SK-N-SH treated with all-trans-retinoic acid at 6 μM for 48 hours (cell line): Measurements from ENCODE around the gene SLC27A5.
A peak's percentile ranks its signal among the peaks of the same experiment; 100 is the strongest.

Experiments
- ATAC-seq: fragments of 200-7000 bp; cut with Tn5 transposase; 3 replicates; pipeline ENCODE4 v1.9.1; 2020; ENCODE audit warnings: mild to moderate bottlenecking, moderate library complexity
- ARNTL ChIP-seq: fragments of 450-650 bp; formaldehyde crosslinking; IDR thresholded peaks from 2 replicates; pipeline ENCODE4 v1.5.0; 2020; ENCODE audit warnings: low read depth, mild to moderate bottlenecking, moderate library complexity, borderline replicate concordance
- BACH2 ChIP-seq: fragments of 250-450 bp; sonication (Bioruptor Pico); IDR thresholded peaks from 2 replicates; pipeline ENCODE4 v1.9.0; 2021; ENCODE audit warnings: mild to moderate bottlenecking, borderline replicate concordance
- CSDC2 ChIP-seq: fragments of 250-450 bp; sonication (Bioruptor Pico); IDR thresholded peaks from 2 replicates; pipeline ENCODE4 v1.5.0; 2020; ENCODE audit warnings: mild to moderate bottlenecking, moderate library complexity
- ESRRG ChIP-seq: fragments of 250-450 bp; sonication (Bioruptor Pico); IDR thresholded peaks from 2 replicates; pipeline ENCODE4 v1.6.1; 2021; ENCODE audit warnings: mild to moderate bottlenecking
- GLIS3 ChIP-seq: fragments of 250-450 bp; sonication (Bioruptor Pico); IDR thresholded peaks from 2 replicates; pipeline ENCODE4 v1.5.0; 2020; ENCODE audit warnings: mild to moderate bottlenecking, moderate library complexity
- ISL1 ChIP-seq: fragments of 250-450 bp; sonication (Bioruptor Pico); IDR thresholded peaks from 2 replicates; pipeline ENCODE4 v2.1.2; 2022; ENCODE audit warnings: mild to moderate bottlenecking, moderate library complexity
- OSR1 ChIP-seq: fragments of 250-450 bp; sonication (Bioruptor Pico); IDR thresholded peaks from 2 replicates; pipeline ENCODE4 v1.8.0; 2022; ENCODE audit warnings: moderate library complexity, mild to moderate bottlenecking, inconsistent platforms
- PPARA ChIP-seq: fragments of 250-450 bp; sonication (Bioruptor Pico); IDR thresholded peaks from 2 replicates; pipeline ENCODE4 v1.5.0; 2020; ENCODE audit warnings: mild to moderate bottlenecking, borderline replicate concordance
- RARB ChIP-seq: fragments of 250-450 bp; sonication (Bioruptor Pico); IDR thresholded peaks from 2 replicates; pipeline ENCODE4 v1.8.0; 2021; ENCODE audit warnings: mild to moderate bottlenecking, moderate library complexity
- SNAI2 ChIP-seq: fragments of 250-450 bp; sonication (Bioruptor Pico); IDR thresholded peaks from 2 replicates; pipeline ENCODE4 v1.5.0; 2020; ENCODE audit warnings: mild to moderate bottlenecking, moderate library complexity
- TCF4 ChIP-seq: fragments of 250-450 bp; sonication (Bioruptor Pico); IDR thresholded peaks from 2 replicates; pipeline ENCODE4 v1.8.0; 2021; ENCODE audit warnings: mild to moderate bottlenecking, moderate library complexity, borderline replicate concordance
- ZC3H10 ChIP-seq: fragments of 250-450 bp; sonication (Bioruptor Pico); IDR thresholded peaks from 2 replicates; pipeline ENCODE4 v1.5.1; 2021; ENCODE audit warnings: mild to moderate bottlenecking, moderate library complexity
- ZFP30 ChIP-seq: fragments of 450-650 bp; formaldehyde crosslinking; IDR thresholded peaks from 2 replicates; pipeline ENCODE4 v1.5.0; 2022; ENCODE audit warnings: mild to moderate bottlenecking, moderate library complexity
- ZNF565 ChIP-seq: fragments of 450-650 bp; formaldehyde crosslinking; conservative IDR thresholded peaks from 2 replicates; pipeline ENCODE4 v1.5.0; 2020; ENCODE audit warnings: low read depth, mild to moderate bottlenecking, moderate library complexity
- ZNF70 ChIP-seq: fragments of 450-650 bp; formaldehyde crosslinking; IDR thresholded peaks from 2 replicates; pipeline ENCODE4 v1.5.0; 2020; ENCODE audit warnings: mild to moderate bottlenecking, moderate library complexity
- ZNF8 ChIP-seq: fragments of 450-650 bp; formaldehyde crosslinking; IDR thresholded peaks from 2 replicates; pipeline ENCODE4 v1.5.0; 2020; ENCODE audit warnings: mild to moderate bottlenecking, moderate library complexity
- TF ChIP-seq, protein P1 (sequence below): fragments of 250-450 bp; sonication (Bioruptor Pico); IDR thresholded peaks from 2 replicates; pipeline ENCODE4 v1.5.0; 2020; ENCODE audit warnings: mild to moderate bottlenecking, moderate library complexity
- TF ChIP-seq, protein P2 (sequence below): fragments of 250-450 bp; sonication (Bioruptor Pico); IDR thresholded peaks from 2 replicates; pipeline ENCODE4 v1.5.1; 2021; ENCODE audit warnings: mild to moderate bottlenecking, moderate library complexity
- TF ChIP-seq, protein P3 (sequence below): fragments of 250-450 bp; sonication (Bioruptor Pico); IDR thresholded peaks from 2 replicates; pipeline ENCODE4 v1.8.0; 2020; ENCODE audit warnings: mild to moderate bottlenecking, moderate library complexity, borderline replicate concordance
- TF ChIP-seq, protein P4 (sequence below): fragments of 250-450 bp; sonication (Bioruptor Pico); IDR thresholded peaks from 2 replicates; pipeline ENCODE4 v1.8.0; 2021; ENCODE audit warnings: low read depth, mild to moderate bottlenecking, moderate library complexity, borderline replicate concordance

The SLC27A5 gene

DNA sequence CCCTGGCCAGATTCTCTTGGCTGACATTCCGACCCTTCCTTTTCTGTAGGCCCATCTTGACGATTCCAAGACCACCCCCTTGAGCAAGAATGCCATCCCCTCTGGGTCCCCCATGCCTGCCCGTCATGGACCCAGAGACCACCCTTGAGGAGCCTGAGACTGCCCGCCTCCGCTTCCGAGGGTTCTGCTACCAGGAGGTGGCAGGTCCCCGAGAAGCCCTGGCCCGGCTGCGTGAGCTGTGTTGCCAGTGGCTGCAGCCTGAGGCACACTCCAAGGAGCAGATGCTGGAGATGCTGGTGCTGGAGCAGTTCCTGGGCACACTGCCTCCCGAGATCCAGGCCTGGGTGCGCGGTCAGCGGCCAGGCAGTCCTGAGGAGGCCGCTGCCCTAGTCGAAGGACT, 34.7 kb downstream of the SLC27A5 start:
- ATAC-seq: no peak
- no peak for TF ChIP-seq ZFP30 (CRISPR knock-in tag)
- no peak for TF ChIP-seq ZC3H10 (CRISPR knock-in tag)
- TF ChIP-seq SNAI2 (CRISPR knock-in tag): no peak
- no peak for TF ChIP-seq OSR1 (CRISPR knock-in tag)
- TF ChIP-seq ZNF8 (CRISPR knock-in tag): no peak

DNA sequence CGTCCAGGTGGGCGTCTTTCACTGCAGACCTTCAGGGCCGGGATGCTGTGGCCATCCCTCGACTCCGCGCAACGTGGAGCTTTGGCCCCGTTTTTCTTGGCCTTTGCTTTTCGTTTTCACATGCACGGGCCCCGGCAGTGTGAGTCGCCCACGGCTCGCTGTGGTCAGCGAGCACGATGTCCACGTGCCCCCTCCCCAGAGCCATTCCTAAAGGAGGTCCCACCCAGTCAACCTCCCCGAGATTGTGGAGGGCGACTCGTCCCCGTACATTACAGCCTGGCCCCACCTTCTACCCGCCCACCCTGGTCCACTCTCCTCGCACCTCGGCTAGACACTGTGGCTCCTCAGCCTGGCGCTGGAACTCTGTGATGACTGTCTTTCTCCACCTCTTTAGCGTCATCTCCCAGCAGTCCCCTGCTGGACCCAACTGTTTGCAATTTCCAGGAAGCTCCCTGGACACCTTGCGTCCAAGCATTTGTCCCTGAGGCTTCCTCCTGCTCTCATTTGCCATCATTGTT, 35.2 kb downstream of the SLC27A5 start:
- TF ChIP-seq ZFP30 (CRISPR knock-in tag) (no peak), ZNF565 (no peak), ISL1 (CRISPR knock-in tag) (no peak), ARNTL (CRISPR knock-in tag) (no peak), OSR1 (CRISPR knock-in tag) (0 out of 2 replicates have a peak, but pooled peaks have one; percentile 20), TCF4 (CRISPR knock-in tag) (no peak), ZC3H10 (CRISPR knock-in tag) (no peak), CSDC2 (CRISPR knock-in tag) (peak; percentile 59; the same call in 1 of the 2 replicates)
- TF ChIP-seq, protein P1, sequence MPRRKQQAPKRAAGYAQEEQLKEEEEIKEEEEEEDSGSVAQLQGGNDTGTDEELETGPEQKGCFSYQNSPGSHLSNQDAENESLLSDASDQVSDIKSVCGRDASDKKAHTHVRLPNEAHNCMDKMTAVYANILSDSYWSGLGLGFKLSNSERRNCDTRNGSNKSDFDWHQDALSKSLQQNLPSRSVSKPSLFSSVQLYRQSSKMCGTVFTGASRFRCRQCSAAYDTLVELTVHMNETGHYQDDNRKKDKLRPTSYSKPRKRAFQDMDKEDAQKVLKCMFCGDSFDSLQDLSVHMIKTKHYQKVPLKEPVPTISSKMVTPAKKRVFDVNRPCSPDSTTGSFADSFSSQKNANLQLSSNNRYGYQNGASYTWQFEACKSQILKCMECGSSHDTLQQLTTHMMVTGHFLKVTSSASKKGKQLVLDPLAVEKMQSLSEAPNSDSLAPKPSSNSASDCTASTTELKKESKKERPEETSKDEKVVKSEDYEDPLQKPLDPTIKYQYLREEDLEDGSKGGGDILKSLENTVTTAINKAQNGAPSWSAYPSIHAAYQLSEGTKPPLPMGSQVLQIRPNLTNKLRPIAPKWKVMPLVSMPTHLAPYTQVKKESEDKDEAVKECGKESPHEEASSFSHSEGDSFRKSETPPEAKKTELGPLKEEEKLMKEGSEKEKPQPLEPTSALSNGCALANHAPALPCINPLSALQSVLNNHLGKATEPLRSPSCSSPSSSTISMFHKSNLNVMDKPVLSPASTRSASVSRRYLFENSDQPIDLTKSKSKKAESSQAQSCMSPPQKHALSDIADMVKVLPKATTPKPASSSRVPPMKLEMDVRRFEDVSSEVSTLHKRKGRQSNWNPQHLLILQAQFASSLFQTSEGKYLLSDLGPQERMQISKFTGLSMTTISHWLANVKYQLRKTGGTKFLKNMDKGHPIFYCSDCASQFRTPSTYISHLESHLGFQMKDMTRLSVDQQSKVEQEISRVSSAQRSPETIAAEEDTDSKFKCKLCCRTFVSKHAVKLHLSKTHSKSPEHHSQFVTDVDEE: no peak
- TF ChIP-seq, protein P2, sequence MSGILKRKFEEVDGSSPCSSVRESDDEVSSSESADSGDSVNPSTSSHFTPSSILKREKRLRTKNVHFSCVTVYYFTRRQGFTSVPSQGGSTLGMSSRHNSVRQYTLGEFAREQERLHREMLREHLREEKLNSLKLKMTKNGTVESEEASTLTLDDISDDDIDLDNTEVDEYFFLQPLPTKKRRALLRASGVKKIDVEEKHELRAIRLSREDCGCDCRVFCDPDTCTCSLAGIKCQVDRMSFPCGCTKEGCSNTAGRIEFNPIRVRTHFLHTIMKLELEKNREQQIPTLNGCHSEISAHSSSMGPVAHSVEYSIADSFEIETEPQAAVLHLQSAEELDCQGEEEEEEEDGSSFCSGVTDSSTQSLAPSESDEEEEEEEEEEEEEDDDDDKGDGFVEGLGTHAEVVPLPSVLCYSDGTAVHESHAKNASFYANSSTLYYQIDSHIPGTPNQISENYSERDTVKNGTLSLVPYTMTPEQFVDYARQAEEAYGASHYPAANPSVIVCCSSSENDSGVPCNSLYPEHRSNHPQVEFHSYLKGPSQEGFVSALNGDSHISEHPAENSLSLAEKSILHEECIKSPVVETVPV (CRISPR knock-in tag): peak; percentile 66; the same call in 1 of the 2 replicates
- TF ChIP-seq, protein P3, sequence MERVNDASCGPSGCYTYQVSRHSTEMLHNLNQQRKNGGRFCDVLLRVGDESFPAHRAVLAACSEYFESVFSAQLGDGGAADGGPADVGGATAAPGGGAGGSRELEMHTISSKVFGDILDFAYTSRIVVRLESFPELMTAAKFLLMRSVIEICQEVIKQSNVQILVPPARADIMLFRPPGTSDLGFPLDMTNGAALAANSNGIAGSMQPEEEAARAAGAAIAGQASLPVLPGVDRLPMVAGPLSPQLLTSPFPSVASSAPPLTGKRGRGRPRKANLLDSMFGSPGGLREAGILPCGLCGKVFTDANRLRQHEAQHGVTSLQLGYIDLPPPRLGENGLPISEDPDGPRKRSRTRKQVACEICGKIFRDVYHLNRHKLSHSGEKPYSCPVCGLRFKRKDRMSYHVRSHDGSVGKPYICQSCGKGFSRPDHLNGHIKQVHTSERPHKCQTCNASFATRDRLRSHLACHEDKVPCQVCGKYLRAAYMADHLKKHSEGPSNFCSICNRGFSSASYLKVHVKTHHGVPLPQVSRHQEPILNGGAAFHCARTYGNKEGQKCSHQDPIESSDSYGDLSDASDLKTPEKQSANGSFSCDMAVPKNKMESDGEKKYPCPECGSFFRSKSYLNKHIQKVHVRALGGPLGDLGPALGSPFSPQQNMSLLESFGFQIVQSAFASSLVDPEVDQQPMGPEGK (CRISPR knock-in tag): no peak
- ATAC-seq: peak; percentile 4

DNA sequence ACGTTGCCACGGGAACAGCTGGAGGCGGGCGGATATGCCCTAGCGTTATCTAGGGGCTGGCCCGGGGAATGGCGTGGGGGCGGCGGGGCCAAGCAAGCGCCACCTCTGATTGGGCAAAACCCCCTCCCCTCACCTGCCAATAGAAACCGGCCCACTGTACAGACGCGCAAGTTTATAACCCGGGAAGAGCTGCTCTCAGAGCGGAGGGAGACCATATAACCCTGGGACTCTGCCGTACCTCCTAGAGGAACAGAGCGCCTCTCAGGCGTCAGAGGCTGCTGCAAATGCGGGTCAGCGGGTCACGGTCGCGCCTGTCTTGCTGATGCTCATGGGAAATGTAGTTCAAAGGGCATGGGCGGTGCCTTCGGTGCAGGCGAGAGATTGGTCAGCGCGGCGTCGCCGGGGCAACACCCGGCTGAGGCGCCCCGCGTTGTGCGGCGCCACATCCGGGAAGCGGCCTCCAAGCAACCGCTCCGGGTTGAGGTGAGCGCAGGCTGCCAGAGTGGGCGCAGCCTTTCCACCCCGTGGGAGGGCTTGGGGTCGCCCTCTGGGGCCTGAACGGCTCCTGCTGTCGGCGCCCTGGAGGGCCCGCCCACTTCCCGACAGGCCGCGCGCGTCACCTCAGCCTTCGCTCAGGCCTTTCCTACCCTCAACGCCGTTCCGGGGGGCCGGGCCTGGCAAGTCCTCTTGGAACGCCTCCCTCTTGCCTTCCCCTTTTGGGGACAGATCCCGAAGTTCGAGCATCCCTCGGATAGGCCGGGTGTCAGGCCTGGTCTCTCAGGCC, 35.9 kb downstream of the SLC27A5 start, which contains the start of gene ZNF446:
TSS of gene ZNF446 (plus strand) at position 639 of the 784 bp plus-strand sequence. CDS start 867 bp downstream, outside the sequence.
- ATAC-seq: peak; percentile 89
- no peak for TF ChIP-seq ISL1 (CRISPR knock-in tag)
- TF ChIP-seq RARB (CRISPR knock-in tag): no peak
- 0 out of 2 replicates have a peak, but pooled peaks have one; percentile 39 for TF ChIP-seq ESRRG (CRISPR knock-in tag)
- no peak for TF ChIP-seq ARNTL (CRISPR knock-in tag)
- TF ChIP-seq ZNF8 (CRISPR knock-in tag): no peak
- TF ChIP-seq BACH2: no peak
- TF ChIP-seq, protein P4, sequence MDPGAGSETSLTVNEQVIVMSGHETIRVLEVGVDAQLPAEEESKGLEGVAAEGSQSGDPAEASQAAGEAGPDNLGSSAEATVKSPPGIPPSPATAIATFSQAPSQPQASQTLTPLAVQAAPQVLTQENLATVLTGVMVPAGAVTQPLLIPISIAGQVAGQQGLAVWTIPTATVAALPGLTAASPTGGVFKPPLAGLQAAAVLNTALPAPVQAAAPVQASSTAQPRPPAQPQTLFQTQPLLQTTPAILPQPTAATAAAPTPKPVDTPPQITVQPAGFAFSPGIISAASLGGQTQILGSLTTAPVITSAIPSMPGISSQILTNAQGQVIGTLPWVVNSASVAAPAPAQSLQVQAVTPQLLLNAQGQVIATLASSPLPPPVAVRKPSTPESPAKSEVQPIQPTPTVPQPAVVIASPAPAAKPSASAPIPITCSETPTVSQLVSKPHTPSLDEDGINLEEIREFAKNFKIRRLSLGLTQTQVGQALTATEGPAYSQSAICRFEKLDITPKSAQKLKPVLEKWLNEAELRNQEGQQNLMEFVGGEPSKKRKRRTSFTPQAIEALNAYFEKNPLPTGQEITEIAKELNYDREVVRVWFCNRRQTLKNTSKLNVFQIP (CRISPR knock-in tag): no peak
- TF ChIP-seq GLIS3 (CRISPR knock-in tag): no peak
- TF ChIP-seq SNAI2 (CRISPR knock-in tag): no peak
- TF ChIP-seq, protein P2 (CRISPR knock-in tag): 0 out of 2 replicates have a peak, but pooled peaks have one; percentile 18
- no peak for TF ChIP-seq ZC3H10 (CRISPR knock-in tag)
- peak; percentile 44; the same call in 1 of the 2 replicates for TF ChIP-seq ZNF70 (CRISPR knock-in tag)
- no peak for TF ChIP-seq OSR1 (CRISPR knock-in tag)
- TF ChIP-seq, protein P1: no peak
- TF ChIP-seq PPARA: no peak
- TF ChIP-seq TCF4 (CRISPR knock-in tag): no peak
